ENCODE measurements around the gene PGM1.

PGM1 gene

DNA sequence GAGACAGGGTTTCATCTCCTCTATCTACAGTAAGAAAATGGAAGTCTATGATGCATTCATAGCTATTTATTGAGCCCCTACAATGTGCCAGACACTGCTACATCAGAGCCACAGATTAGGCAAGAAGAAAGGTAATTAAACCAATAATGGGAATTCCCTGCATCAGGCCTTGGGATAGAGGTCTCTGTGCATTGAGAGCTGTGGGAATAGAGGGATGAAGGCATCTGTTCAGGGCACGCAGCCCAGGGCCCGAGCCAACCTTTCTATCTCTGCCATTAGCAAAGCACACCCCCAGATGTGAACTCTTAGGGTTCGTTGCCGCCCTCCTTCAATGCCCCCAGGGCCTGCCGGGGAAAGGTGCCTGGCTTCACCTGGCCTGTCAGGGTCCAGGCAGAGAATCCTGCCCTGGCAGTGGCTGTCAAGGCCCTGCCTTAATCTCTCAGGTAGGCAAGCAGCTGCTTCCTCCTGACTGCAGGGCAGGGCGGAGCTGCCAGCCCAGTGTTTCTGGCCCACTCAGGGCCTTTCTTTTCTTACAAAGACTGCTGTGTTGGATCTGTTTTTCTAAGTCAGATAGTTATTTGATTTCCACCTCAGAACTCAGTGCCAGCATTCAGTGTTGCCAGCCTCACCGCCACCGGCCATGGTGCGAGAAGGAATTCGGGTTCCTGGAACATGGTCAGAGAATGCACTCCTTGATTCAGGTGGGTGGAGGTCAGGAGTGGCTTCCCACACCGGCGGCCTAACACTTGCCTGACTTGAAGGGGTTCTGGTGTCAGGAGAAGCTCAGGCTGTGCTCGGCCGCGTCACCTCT, 76.1 kb downstream of the PGM1 start:
- Histone ChIP-seq H2AFZ (ENCODE audit: low read length) (no peak overlapping the region), H3K9me3 (ENCODE audit: low read length) (no peaks in the 10 kb centered on the region), H3K36me3 (ENCODE audit: insufficient read depth, low read length) (no peaks in the 10 kb centered on the region), H3K79me2 (ENCODE audit: insufficient read depth, low read length) (no peaks in the 10 kb centered on the region), H3K9ac (ENCODE audit: low read length) (no peak overlapping the region), H3F3A (ENCODE audit: insufficient read depth, low read length) (no peaks in the 10 kb centered on the region), H3K4me2 (ENCODE audit: low read length) (no peak overlapping the region), H3K4me1 (ENCODE audit: insufficient read depth, low read length, severe bottlenecking) (no peaks in the 10 kb centered on the region), H3K4me3 (ENCODE audit: low read depth, low read length, poor library complexity, severe bottlenecking) (no peak overlapping the region), H3K9me2 (ENCODE audit: low read depth, low read length) (no peaks in the 10 kb centered on the region), H4K20me1 (ENCODE audit: insufficient read depth, low read length) (no peaks in the 10 kb centered on the region), H3K27me3 (ENCODE audit: insufficient read depth, low read length) (no peaks in the 10 kb centered on the region), H3K27ac (ENCODE audit: low read depth, low read length, poor library complexity, severe bottlenecking) (no peak overlapping the region)
- TF ChIP-seq EZH2 (IDR thresholded peaks at IDR 0.05; ENCODE audit: borderline replicate concordance, low read length), result no peak
- TF ChIP-seq, protein P1, sequence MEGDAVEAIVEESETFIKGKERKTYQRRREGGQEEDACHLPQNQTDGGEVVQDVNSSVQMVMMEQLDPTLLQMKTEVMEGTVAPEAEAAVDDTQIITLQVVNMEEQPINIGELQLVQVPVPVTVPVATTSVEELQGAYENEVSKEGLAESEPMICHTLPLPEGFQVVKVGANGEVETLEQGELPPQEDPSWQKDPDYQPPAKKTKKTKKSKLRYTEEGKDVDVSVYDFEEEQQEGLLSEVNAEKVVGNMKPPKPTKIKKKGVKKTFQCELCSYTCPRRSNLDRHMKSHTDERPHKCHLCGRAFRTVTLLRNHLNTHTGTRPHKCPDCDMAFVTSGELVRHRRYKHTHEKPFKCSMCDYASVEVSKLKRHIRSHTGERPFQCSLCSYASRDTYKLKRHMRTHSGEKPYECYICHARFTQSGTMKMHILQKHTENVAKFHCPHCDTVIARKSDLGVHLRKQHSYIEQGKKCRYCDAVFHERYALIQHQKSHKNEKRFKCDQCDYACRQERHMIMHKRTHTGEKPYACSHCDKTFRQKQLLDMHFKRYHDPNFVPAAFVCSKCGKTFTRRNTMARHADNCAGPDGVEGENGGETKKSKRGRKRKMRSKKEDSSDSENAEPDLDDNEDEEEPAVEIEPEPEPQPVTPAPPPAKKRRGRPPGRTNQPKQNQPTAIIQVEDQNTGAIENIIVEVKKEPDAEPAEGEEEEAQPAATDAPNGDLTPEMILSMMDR (IDR thresholded peaks at IDR 0.05; ENCODE audit: low read length), result no peak

GRCh38 chr1:63670164-63670563, 77.0 kb downstream of the PGM1 start:
- H4K20me1 ChIP-seq (ENCODE audit: insufficient read depth, low read length), result no peaks in the 10 kb centered on the region
- H2AFZ ChIP-seq (ENCODE audit: low read length), result no peak overlapping the region
- no peaks in the 10 kb centered on the region for H3K9me2 ChIP-seq (ENCODE audit: low read depth, low read length)
- H3F3A ChIP-seq (ENCODE audit: insufficient read depth, low read length), result no peaks in the 10 kb centered on the region
- no peaks in the 10 kb centered on the region for H3K27me3 ChIP-seq (ENCODE audit: insufficient read depth, low read length)
- no peaks in the 10 kb centered on the region for H3K4me1 ChIP-seq (ENCODE audit: insufficient read depth, low read length, severe bottlenecking)
- no peaks in the 10 kb centered on the region for H3K9me3 ChIP-seq (ENCODE audit: low read length)
- no peak overlapping the region for H3K4me2 ChIP-seq (ENCODE audit: low read length)
- H3K4me3 ChIP-seq (ENCODE audit: low read depth, low read length, poor library complexity, severe bottlenecking), result no peak overlapping the region
- H3K9ac ChIP-seq (ENCODE audit: low read length), result no peak overlapping the region
- H3K27ac ChIP-seq (ENCODE audit: low read depth, low read length, poor library complexity, severe bottlenecking), result no peak overlapping the region
- H3K79me2 ChIP-seq (ENCODE audit: insufficient read depth, low read length), result no peaks in the 10 kb centered on the region
- TF ChIP-seq, protein P1 (IDR thresholded peaks at IDR 0.05; ENCODE audit: low read length), result no peak
- TF ChIP-seq EZH2 (IDR thresholded peaks at IDR 0.05; ENCODE audit: borderline replicate concordance, low read length), result no peak
- H3K36me3 ChIP-seq (ENCODE audit: insufficient read depth, low read length), result no peaks in the 10 kb centered on the region

DNA sequence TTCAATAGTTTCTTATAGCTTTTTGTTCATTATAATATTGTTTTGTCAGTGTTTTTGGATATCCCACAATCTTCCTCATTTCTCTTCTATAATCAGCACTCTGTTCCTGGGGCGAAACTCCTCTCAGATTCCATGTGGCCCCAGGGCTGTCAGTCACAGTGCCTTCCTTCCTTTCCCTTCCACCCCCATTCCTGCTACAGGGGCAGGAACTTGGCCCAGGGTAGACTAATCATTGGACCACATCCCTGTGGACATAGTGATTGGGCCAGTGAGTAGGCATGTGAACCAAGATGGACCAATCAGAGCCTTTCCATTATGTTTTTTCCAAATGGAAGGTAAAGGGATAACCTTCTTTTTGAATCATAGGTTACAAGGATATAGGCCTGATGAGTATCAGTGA, 78.3 kb downstream of the PGM1 start:
- H3K9ac ChIP-seq (ENCODE audit: low read length), result no peak overlapping the region
- H3K4me3 ChIP-seq (ENCODE audit: low read depth, low read length, poor library complexity, severe bottlenecking), result no peak overlapping the region
- no peaks in the 10 kb centered on the region for H4K20me1 ChIP-seq (ENCODE audit: insufficient read depth, low read length)
- H3K27me3 ChIP-seq (ENCODE audit: insufficient read depth, low read length), result no peaks in the 10 kb centered on the region
- H3K9me3 ChIP-seq (ENCODE audit: low read length), result no peaks in the 10 kb centered on the region
- TF ChIP-seq, protein P1 (IDR thresholded peaks at IDR 0.05; ENCODE audit: low read length), result no peak
- TF ChIP-seq EZH2 (IDR thresholded peaks at IDR 0.05; ENCODE audit: borderline replicate concordance, low read length), result no peak
- no peak overlapping the region for H3K4me2 ChIP-seq (ENCODE audit: low read length)
- H3K9me2 ChIP-seq (ENCODE audit: low read depth, low read length), result no peaks in the 10 kb centered on the region
- no peak overlapping the region for H3K27ac ChIP-seq (ENCODE audit: low read depth, low read length, poor library complexity, severe bottlenecking)
- H2AFZ ChIP-seq (ENCODE audit: low read length), result no peak overlapping the region
- no peaks in the 10 kb centered on the region for H3K36me3 ChIP-seq (ENCODE audit: insufficient read depth, low read length)
- no peaks in the 10 kb centered on the region for H3K4me1 ChIP-seq (ENCODE audit: insufficient read depth, low read length, severe bottlenecking)
- no peaks in the 10 kb centered on the region for H3F3A ChIP-seq (ENCODE audit: insufficient read depth, low read length)
- no peaks in the 10 kb centered on the region for H3K79me2 ChIP-seq (ENCODE audit: insufficient read depth, low read length)

Data from OCI-LY1 (cell line).